HG03571 (cell line): Measurements from ENCODE around the gene NDUFA3.
"Not testable (repeated sequence)": the region's sequence is repeated elsewhere in the genome, so short reads cannot be mapped to it uniquely, and the experiment has no call there.

Experiments used
- ATAC-seq: cut with Tn5 transposase; IDR thresholded peaks from one replicate; pipeline ENCODE4 v1.9.1; 2021; ENCODE audit not compliant: unreplicated experiment

NDUFA3 gene

DNA sequence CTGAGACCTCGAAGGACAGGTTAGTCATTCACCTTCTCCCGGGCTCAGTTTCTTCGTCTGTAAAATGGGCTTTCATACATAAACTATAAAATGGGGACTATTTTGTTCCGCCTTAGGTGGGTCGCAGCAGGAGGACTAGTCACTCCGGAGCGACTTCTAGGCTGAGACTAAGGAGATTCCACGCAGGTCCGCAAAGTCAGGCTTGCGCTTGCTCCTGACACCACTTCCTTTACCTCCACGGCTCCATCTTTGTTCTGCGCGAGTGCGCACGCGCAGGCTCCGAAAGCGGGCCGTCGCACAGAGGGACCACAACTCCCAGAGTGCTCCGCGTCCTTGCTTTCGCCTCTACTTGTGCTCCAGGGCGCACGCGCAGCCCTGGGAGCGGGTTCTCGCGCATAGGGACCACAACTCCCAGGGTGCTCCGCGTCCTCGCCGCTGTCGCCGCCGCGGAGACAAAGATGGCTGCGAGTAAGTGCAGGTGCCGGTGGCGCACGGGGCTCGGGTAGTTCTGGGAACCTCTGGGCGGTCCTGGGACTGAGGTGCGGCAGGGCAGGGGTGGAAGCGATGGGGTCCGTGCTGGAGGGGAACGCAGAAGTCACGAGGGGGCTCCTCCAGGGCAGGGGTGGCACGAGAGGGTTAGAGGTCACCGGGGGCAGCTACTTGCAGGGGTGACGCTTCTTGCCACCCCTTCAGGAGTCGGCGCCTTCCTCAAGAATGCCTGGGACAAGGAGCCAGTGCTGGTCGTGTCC is at the start of gene NDUFA3:
TSS of gene NDUFA3 (plus strand) at position 435 of the 749 bp plus-strand sequence. CDS start at position 459, 24 bp downstream.
- peak; percentile 91 for ATAC-seq

DNA sequence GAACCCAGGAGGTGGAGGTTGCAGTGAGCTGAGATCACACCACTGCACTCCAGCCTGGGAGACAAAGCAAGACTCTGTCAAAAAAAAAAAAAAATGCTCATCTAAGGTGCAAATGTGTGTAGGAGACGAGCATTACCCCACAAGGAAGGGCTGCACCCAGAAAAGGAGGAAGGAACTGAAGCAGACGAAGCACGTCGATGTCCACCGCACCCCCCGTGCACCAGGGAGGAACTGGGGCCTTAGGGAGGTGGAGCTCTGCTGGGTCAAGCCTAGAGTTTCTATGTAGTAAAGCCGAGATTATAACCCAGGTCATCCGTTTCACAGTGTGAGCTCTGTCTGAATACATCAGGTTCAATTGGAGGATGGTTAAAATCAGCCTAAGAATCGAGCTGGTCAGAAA is 40.0 kb upstream of the NDUFA3 start:
- no peak for ATAC-seq

DNA sequence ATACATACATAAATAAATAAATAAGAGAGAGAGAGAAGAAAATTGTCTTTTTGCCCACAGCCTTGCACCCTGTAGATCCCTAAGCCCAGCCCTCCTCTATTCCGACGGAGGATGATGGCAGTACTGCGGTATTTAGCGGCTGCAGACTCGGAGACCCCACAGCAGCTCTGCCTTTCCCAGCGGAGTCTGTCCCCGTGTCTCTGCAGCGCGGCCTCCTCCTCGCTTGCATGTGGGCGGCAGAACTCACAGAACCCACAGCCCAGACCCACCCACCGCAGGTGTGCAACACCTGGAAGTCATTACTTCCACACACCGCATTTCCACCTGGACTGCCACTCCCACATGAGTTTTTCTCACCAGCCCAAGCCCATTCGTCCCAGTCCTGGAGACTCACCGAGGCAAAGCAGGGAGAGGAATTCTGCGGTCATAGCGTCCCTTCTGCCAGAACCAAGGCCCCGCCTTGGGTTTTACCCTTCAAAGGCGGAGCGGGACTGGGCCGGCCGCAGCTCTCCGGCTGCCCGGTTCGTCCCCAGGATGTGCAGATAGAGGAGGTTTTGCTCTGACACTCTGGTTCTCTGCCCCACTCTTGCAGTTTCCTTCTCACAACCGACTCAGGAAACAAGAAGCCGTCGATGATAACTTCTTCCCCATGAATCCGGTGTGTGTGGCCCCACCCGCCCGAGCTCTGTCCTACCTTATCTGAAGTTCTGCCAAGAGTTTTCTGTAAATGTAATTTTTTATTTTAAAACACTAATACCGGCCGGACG is 39.1 kb upstream of the NDUFA3 start, which contains the start of gene VSTM1:
TSS of gene VSTM1 (minus strand) at position 548 of the 767 bp plus-strand sequence. CDS start at position 428, 120 bp downstream.
- no peak for ATAC-seq

DNA sequence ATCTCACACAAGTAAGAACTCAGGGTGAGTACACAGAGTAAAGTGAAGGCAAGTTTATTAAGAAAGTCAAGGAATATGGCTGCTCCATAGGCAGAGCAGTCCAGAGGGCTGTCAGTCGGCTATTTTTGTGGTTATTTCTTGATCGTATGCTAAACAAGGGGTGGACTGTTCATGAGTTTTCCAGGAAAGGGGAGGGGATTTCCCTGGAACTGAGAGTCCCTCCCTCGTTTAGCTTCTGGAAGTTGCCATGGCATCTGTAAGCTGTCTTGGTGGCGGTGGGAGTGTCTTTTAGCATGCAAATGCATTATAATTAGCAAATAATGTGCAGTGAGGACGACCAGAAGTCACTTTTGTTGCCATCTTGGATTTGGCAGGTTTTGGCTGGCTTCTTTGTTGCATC is 33.2 kb upstream of the NDUFA3 start:
- no peak for ATAC-seq

DNA sequence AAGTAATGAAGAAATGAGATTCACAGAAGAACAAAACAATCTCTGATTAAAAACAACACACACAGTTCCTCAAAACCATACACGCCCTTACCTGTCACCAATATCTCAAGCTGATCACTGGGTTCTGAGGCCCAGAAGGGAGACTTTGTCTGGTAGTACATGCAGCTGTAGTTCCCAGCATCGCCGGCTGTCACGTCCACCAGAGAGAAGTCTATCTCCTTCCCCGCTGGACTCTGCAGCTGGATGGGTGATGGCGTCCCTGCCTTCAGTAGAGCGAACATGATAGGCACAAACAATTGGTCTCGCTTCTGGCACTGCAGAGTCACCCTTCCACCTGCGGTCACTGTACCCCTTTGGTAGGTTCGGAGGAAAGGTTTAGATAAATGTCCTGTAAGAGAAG is 28.8 kb upstream of the NDUFA3 start:
- ATAC-seq = no peak

DNA sequence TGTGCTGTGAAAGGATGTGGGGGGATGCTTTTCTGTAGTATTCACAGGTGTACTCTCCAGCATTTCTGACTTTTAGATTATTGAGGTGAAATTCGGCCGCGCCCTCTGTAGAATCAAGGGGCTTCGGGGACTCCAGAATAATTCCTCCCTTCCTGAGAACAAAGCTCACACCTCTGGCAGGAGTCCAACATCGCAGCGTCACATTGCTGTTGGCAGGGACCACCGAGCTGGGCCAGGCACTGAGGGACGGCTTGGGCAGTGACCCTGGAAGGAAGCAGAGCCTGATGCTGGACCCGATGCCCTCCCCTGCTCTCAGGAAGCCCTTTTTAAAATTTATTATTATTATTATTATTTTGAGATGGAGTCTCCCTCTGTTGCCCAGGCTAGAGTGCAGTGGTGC is 27.8 kb upstream of the NDUFA3 start:
- ATAC-seq = no peak

DNA sequence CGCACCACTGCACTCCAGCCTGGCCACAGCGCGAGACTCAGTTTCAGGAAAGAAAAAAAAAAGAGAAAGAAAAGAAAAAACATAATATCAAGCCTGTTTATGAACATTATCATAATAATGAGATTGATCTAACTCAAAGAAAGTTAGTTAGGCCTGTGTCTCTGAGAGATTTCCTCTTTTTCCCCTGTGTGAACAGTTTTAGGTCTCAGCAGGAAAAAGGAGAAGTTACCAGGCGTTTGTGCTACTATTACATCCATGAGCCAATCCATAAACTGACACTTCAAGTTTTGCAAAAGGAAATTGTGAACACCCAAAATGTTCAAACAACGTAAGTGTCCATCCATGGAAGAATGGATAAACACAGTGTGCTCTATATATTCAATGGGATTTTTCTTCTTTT is 25.3 kb upstream of the NDUFA3 start:
- no peak for ATAC-seq

DNA sequence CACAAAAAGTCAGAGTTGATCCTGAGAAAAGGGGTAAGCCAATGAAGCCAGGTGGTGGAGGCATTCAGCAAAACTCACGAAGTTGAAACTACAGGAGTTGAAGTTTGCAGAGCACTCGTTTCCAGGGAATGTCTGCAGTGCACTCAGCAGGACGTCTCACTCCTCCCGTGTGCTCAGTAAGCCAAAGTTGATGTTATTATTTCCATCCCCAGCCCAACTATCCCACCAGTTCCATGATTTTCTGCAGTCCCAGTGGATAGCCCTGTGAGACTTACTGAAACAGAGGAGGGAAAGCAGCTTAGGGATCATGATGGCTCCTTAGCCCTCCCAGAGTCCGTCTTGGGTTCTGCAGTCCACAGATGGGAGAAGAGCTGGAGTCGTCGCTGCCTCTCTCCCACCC is 21.6 kb upstream of the NDUFA3 start, which contains the start of gene TARM1:
TSS of gene TARM1 (minus strand) at position 334 of the 400 bp plus-strand sequence. CDS start at position 309, 25 bp downstream.
- no peak for ATAC-seq

DNA sequence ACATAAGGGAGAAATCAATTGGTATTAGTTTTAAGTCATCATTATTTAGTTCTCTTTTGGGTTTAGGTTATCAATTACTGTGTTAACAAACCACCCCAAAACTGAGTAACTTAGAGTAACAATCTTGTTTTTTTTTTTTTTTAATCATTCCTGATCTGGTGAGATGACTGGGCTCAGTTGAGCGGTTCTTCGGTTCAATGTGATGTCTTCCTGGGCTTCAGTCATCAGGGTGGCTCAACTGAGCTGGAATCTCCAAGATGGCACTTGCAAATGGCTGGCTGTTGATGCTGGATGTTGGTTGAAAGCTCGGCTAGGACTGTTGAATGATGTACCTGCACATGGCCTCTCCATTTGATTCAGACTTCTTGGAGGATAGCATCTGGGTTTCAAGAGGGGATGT is 18.2 kb upstream of the NDUFA3 start:
- no peak for ATAC-seq

DNA sequence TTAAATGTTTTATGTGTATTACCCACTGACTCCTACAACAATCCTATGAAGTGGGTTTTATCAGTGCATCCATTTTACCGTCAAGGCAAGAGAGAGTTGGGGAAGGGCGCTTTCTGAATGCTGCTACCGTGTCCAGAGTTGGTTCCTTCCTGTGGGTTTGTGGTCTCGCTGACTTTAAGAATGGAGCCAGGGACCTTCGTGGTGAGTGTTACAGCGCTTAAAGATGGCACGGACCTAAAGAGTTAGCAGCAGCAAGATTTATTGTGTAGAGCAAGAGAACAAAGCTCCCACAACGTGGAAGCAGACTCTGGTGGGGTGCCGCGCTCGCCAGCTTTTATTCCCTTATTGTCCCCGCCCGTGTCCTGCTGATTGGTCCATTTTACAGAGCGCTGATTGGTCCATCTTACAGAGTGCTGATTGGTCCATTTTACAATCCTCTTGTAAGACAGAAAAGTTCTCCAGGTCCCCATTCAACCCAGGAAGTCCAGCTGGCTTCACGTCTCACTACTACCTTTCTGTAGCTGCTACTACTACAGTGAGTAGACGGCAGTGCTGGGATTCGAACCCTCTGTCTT is 8.1 kb upstream of the NDUFA3 start:
- no peak for ATAC-seq

DNA sequence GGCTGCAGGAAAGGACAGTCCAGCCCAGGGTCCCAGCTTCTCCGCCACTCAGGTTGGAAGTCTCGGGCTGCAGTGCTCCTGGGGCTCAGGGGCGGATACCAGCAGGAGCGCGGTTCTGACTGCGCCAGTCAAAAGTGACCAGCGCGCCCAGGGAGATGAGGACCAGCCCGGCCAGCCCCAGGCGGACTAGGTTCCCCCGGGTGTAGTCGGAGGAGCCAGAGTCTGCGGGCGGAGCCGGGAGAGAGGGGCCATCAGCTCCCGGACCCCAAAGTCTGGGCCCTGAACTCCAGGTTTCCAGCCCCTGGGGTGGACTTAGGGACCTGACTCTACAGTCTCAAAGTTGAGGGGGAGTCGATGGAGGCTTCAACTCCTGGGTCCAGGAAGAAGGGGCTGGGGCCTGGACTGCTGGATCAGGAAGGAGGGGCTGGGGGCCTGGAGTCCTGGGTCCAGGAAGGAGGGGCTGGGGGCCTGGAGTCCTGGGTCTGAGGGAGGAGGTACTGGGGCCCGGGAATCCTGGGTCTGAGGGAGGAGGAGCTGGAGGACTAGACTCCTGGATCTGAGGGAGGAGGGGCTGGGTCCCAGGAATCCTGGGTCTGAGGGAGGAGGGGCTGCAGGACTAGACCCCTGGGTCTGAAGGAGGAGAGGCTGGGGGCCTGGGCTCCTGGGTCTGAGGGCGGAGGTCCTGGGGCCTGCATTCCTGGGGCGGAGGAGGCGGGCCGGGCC is 7.4 kb upstream of the NDUFA3 start:
- ATAC-seq = no peak

DNA sequence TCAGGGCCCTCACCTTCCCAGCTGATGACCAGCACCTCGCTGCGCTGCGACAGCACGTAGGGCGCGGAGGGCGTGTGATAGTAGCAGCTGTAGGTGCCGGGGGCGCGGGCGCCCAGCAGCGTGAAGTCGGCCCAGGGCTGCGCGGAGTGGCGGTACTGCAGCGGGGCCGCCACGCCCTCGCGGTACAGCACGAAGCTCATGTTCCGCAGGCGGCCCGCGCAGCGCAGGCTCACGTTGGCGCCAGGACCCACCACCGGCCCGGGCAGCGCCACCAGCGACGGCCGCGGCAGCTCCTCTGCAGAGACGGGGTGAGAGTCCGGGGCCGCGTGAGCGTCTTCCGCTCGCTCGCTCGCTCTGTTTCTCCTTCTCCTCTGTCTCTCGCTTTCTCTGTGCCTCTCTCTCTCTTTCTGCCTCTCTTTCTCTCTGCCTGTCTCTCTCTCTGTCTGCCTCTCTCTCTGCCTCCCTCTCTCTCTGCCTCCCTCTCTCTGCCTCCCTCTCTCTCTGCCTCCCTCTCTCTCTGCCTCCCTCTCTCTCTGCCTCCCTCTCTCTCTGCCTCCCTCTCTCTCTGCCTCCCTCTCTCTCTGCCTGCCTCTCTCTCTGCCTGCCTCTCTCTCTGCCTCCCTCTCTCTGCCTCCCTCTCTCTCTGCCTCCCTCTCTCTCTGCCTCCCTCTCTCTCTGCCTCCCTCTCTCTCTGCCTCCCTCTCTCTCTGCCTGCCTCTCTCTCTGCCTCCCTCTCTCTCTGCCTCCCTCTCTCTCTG is 6.6 kb upstream of the NDUFA3 start:
- not testable (repeated sequence) for ATAC-seq

DNA sequence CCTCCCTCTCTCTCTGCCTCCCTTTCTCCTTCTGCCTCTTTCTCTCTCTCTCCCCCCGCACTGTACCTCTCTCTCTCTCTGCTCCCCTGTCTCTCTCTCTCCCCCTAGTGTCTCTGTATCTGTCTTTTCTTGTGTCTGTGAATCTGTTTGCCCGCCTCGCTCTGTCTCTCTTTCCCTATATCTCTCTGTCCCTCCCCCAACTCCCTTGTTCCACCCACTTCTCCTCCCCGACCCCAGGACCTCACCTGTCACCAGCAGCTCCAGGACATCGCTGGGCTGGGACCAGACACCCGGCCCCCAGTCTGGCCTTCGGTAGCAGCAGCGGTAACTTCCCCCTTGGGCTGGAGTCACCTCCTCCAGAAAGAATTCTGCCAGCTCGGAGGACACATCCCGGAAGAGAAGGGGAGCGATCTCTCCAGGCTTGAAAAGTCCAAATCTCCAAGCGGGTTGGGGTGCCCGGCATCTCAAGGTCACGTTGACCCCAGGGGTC is 6.0 kb upstream of the NDUFA3 start:
- ATAC-seq = no peak

DNA sequence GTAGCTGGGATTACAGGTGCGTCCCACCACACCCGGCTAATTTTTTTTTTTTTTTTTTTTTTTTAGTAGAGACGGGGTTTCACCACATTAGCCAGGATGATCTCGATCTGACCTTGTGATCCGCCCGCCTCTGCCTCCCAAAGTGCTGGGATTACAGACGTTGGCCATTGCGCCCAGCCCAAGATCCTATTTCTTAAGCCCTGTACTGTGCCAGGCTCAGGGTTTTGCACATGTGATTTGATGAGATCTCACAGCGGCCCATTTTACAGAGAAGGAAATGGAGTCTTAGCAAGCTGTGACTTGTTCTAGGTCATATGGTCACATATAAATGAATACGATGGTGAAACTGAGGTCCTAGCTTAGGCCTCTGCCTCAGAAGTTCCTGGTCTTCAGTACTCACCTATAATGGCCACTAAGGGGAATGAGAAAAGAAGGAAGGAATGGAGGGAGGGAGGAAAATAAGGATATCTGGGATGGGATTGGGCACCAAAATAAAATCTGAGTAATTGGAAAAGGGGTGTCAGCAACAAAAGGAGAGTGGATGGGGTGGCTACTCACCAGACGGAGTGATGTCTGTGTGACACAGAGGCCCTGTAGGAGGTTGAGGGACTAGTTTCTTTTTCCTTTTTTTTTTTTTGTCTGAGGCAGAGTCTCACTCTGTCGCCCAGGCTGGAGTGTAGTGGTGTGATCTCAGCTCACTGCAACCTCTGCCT is 3.3 kb upstream of the NDUFA3 start:
- no peak for ATAC-seq

DNA sequence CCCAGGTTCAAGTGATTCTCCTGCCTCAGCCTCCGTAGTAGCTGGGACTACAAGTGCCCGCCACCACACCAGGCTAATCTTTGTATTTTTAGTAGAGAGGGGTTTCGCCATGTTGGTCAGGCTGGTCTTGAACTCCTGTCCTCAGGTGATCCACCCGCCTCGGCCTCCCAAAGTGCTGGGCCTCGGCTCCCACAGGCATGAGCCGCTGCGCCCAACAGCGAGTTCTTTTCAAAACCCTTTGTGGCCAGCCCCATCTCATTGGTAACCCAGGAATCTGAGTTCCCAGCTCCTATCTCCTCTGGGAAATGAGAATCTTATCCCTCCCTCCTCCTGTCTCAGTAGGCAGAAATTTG is 2.8 kb upstream of the NDUFA3 start:
- not testable (repeated sequence) for ATAC-seq

DNA sequence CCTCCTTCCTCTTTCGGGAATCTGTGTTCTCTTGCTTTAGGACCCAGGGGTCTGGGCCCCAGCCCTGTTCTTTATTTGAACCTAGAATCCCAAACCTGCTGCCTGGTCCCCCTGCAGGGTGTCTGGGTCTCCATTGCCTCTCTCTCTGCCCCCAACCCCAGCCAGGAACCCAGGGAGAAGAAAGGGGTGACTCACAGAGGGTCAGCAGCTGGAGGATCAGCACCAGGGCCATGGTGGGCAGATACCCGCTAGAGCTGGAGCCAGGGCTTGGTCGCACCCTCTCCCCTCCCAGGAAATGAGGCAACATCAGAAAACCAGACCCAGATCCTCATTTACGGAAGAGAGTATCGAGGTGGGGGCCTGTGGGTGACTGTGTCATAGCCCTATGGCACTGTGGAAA is 2.1 kb upstream of the NDUFA3 start, which contains the start of gene OSCAR:
TSS of gene OSCAR (minus strand) at position 243 of the 400 bp plus-strand sequence. CDS start at position 232, 11 bp downstream.
- ATAC-seq = no peak

DNA sequence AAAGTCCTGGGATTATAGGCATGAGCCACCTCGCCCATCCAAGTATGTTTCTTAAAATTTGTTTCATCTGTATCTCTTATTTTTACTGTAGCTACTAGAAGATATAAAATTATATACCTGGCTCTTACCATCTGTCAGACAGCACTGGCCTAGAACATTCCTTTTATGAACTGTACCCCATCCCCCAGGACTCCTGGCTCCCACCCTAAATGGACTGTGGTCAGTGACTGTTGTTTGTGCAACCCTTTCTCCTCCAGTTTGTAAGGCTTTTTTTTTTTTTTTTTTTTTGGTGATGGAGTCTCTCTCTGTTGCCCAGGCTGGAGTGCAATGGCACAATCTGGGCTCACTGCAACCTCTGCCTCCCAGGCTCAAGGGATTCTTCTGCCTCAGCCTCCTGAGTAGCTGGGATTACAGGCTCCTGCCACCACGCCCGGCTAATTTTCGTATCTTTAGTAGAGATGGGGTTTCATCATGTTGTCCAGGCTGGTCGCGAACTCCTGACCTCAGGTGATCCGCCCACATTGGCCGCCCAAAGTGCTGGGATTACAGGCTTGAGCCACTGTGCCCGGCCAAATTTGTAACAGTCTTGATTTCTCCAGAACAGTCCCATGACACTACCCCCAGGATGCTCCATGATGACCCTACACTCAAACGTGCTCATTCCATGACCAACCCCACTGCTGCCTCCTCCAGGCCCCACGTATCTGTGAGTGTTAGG is 2.5 kb downstream of the NDUFA3 start:
- ATAC-seq = no peak

DNA sequence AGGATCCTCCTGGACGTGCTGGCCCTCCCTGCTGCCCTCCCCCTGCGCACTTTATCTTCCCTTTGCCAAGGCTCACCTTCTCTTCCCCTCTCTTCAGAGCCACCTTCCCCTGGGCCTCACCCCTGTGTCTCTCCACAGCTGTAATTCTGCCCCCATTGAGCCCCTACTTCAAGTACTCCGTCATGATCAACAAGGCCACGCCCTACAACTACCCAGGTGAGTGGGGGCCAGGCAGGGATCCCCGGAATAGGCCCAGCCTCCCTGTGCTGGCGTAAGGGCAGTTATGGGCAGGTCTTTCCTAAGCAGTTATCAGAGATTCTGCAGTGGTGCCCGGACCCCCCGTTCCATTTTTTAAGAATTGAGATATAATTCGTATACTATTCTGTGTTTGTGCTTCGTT is 3.1 kb downstream of the NDUFA3 start:
- ATAC-seq = no peak

DNA sequence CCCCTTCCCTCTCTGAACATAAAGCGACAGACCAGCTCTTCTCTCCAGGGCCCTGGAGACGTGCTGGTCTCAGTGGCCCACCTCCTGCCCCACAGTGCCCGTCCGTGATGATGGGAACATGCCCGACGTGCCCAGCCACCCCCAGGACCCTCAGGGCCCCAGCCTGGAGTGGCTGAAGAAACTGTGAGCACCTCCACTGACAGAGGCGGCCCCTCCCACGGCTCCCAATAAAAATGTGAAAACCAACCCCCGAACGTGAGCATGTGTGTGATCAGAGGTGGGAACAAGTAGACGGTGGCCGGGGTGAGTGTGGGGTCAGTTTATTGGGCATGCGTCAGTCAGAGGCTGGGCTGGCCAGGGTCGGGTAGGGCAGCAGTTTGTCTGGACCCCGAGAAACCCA is 4.1 kb downstream of the NDUFA3 start:
- no peak for ATAC-seq
